Small intestine (tissue), 7 donors: ENCODE results near the gene FOXP2. TPM values are rescaled to one million over a fixed set of nuclear protein-coding genes. Genes with fewer than 3 reads are reported as not detected.

ENCODE experiments used
- DNase-seq, 2 donors: peaks; one replicate each; pipeline versions ENCODE4 v3.0.0 to v3.0.0-alpha.2; 2013
- FAIRE-seq: peaks from 2 replicates; lab custom pipeline; 2012; peaks lifted over from hg19 to GRCh38; lab: Jason Lieb, UNC
- H3K27ac ChIP-seq, 3 donors: one replicate each; pipeline ENCODE4 v1.5.1; 2013; ENCODE audit warnings: low read length in 2 of 3, mild to moderate bottlenecking in 2 of 3, control low read depth in 1 of 3, inconsistent platforms in 1 of 3, low read depth in 1 of 3, moderate library complexity in 1 of 3
- H3K27me3 ChIP-seq, 3 donors: one replicate each; pipeline ENCODE4 v1.6.1; 2013; ENCODE audit warnings: low read length in 3 of 3, inconsistent platforms in 1 of 3; ENCODE audit not compliant: control insufficient read depth in 3 of 3, insufficient read depth in 3 of 3
- H3K36me3 ChIP-seq, 3 donors: one replicate each; pipeline ENCODE4 v1.6.1; 2013; ENCODE audit warnings: low read length in 3 of 3, inconsistent platforms in 1 of 3, low read depth in 1 of 3, mild to moderate bottlenecking in 1 of 3, moderate library complexity in 1 of 3; ENCODE audit not compliant: control insufficient read depth in 3 of 3, insufficient read depth in 2 of 3
- H3K4me1 ChIP-seq, 3 donors: one replicate each; pipeline ENCODE4 v1.6.1; 2013; ENCODE audit warnings: low read length in 2 of 3, inconsistent platforms in 1 of 3, low read depth in 1 of 3, mild to moderate bottlenecking in 1 of 3, moderate library complexity in 1 of 3; ENCODE audit not compliant: control insufficient read depth in 3 of 3, insufficient read depth in 2 of 3
- H3K4me3 ChIP-seq, 3 donors: one replicate each; pipeline ENCODE4 v1.5.1; 2013; ENCODE audit warnings: low read length in 3 of 3, control low read depth in 1 of 3, inconsistent platforms in 1 of 3, low read depth in 1 of 3, mild to moderate bottlenecking in 1 of 3, moderate library complexity in 1 of 3
- H3K9me3 ChIP-seq, 2 donors: one replicate each; pipeline ENCODE4 v1.6.1; 2013; ENCODE audit warnings: low read depth in 1 of 2, low read length in 1 of 2; ENCODE audit not compliant: control insufficient read depth in 2 of 2, insufficient read depth in 1 of 2
- WGBS, 3 donors: extraction: QIAGEN DNeasy Blood & Tissue Kit; methylation state at CpG; one replicate each; pipeline ENCODE4 v1.1.7; 2013; 5-methylcytosine and 5-hydroxymethylcytosine counted together
- polyA plus RNA-seq, 4 donors: library from polyadenylated mRNA; stranded (reverse) in 3 of 4; unstranded in 1 of 4; fragments of 200-250 nt in 3 of 4; fragments of 120-200 nt in 1 of 4; gene quantifications; one replicate each; pipeline versions ENCODE4 v1.2.1 to v1.2.3, GENCODE V29; 2013
- donor health status: healthy with polysubstance abuse.
- donor health status: control.
- donor health status: control.
- donor health status: Bipolar disorder and iron deficiency.
- donor health status: healthy.

The FOXP2 gene
- polyA plus RNA-seq, 4 donors: 1.7 to 12.2 (median 3.6) TPM

DNA sequence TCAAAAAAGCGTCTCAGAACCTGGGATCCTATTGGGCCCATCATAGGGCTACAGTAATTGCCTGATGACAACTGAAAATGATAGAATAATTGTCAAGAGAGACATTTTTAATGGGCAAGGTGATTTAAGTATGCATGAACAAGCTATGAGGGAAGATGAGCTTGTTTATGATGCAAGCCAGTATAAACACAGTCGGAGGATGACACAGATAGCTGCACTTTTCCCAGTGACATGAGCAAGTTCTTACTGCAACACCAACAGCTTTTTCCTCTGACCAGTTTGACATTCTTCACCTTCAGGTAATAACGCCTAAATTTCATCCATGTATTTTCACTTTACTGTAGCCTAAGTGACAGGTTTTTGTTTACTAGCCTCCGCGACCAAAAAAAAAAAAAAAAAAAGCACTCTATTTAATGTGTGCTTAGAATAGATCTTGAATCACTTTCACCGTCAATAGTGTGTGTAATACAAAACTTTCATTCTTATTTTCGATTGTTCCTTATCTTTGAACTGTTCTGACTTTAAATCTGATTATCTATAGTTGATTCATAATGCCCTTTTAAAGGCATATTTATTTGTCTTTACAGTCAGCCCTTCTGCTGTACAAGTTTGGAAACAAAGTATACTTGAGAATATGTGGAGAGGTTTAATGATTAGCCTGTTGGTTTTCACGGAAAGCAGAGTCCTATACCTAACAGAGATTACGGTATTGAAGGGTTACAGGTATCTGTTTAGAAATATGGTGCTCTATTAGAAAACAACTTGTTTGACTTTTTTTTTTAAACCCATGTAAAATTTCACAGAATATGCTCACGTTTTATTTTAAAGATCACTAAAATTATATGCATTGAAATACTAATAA is 1.7 kb downstream of the FOXP2 start:
- WGBS, 3 donors: 11 to 44% (median 27%) methylated on average over 10 of the region's 10 CpGs
- peak overlapping the region in 1 of 3 donors; percentile 24 for H3K4me3 ChIP-seq
- no peak for FAIRE-seq
- peak; percentile 33 to 39 for DNase-seq
- no peaks in the 10 kb centered on the region for H3K36me3 ChIP-seq
- H3K27ac ChIP-seq: peak overlapping the region in 2 of 3 donors; percentile 40 to 45
- no peaks in the 10 kb centered on the region for H3K27me3 ChIP-seq
- H3K4me1 ChIP-seq: peaks cover 0 to 17% (median 0%) of the 10 kb centered on the region in 3 donors
- no peaks in the 10 kb centered on the region for H3K9me3 ChIP-seq

DNA sequence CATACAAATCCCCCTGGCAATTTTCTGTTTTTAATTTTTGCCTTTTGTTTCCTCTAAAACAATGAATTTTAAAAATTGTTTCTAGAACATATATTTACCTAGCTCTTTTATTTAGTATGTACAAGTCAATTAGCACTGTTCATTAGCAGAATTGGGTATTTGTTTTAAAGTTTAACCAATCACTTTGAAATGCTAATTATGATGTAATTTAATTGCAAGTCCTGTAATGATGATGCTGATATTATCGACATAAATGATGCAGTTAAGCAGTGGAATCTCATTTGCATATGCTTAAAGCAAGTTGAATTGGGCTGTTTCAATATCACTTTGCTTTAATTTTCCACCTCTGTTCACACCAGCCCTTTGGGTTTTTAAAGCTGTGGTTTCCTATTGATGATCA is 2.7 kb downstream of the FOXP2 start:
- 62 to 73% (median 69%) methylated on average over 1 of the region's 1 CpG for WGBS, 3 donors
- no peak for FAIRE-seq
- Histone ChIP-seq H3K4me3 (no peak overlapping the region), H3K36me3 (no peaks in the 10 kb centered on the region), H3K9me3 (no peaks in the 10 kb centered on the region), H3K27ac (no peak overlapping the region), H3K27me3 (no peaks in the 10 kb centered on the region), H3K4me1 (peaks cover 0 to 17% (median 0%) of the 10 kb centered on the region in 3 donors)
- DNase-seq: no peak

GRCh38 chr7:114418117-114418516 is 3.5 kb downstream of the FOXP2 start:
- WGBS, 3 donors: 62 to 81% (median 78%) methylated on average over 4 of the region's 4 CpGs
- Histone ChIP-seq H3K36me3 (no peaks in the 10 kb centered on the region), H3K27ac (no peak overlapping the region), H3K4me3 (no peak overlapping the region), H3K9me3 (no peaks in the 10 kb centered on the region), H3K27me3 (no peaks in the 10 kb centered on the region), H3K4me1 (peaks cover 0 to 14% (median 0%) of the 10 kb centered on the region in 3 donors)
- FAIRE-seq: no peak
- no peak for DNase-seq

DNA sequence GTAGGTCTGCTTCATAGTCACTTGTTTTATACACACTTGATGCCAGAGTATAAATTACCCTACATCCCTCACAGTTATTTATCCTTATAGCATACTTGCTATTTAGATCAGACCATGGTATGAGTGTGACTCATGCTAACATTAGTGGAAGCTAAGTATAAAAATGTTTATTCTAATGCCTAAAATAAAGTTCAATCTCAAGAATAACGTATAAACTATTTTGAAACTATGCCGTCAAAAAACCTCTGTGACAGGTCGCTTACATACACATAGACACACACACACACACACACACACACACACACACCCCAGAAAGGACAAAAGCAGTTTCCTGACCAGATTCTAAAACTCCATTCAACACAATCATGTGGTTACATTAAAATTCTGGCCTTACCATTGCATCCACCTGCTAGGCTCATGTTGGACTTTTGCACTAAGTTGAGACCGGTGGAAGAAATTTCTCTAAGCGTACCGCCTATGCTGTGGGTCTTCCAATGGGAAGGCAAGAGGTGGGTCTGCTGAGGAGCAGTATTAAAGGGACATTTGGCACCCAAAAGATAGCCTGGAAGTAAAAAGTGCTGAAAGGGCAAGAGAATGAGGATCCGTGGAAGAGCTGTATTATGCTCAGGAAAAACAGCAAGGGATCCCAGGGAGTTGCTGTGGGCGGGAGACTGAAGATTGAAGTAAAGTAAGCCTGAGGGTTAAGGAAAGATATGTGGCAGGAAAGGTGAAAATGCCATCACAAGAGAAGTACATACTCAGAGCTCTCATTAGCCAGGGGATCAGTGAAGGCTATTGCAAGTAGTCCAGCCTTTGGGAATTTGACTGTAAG is 5.0 kb downstream of the FOXP2 start:
- Histone ChIP-seq H3K27me3 (no peaks in the 10 kb centered on the region), H3K27ac (peak overlapping the region in 1 of 3 donors; percentile 8), H3K4me1 (peaks cover 0 to 8% (median 0%) of the 10 kb centered on the region in 3 donors), H3K9me3 (no peaks in the 10 kb centered on the region), H3K4me3 (no peak overlapping the region), H3K36me3 (no peaks in the 10 kb centered on the region)
- 79 to 93% (median 85%) methylated on average over 8 of the region's 8 CpGs for WGBS, 3 donors
- DNase-seq (no peak), FAIRE-seq (no peak)

DNA sequence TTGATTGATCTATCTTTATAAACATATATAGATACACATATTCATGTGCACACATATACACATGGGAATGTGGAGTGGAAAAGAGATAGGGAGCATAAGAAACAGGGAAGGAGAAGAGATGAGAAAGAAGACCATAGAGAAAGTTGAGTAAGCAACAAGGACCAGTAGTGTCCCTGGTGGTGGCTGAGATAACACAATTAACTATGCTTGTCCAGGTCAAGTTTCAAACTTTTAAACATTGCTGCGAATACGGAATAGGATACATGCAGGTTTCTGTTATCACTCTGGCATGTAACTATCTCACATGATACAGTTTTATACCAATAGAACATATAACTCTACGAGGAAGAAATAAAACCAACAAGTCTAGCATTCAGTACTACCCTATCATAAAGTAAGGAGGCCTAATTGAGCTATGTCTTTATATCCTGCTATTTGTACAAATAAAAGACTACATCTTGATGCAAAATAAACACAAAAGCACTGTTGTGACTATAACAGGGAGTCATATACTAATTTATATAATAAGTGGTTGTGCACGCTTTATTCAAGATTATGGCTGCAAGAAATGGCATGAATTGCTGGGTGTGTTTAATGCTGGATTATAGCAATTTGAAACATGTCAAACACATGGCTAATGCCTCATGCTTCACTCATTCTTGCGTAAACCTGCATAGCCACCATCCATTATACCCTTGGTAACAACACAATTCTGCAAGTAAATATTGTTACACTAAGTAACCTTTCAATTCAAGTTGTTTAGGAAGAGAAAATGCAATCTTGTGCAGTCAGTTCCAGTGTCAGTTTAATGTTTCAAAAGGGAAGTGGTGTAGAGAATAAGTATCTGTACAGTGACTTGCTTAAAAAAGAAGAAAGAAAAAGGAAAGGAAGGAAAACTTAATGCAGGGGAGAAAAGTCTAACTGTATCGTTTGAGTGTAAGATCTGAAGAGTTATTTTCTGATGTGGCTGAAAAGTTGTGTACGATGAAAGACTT is 8.2 kb downstream of the FOXP2 start:
- no peaks in the 10 kb centered on the region for H3K36me3 ChIP-seq
- no peaks in the 10 kb centered on the region for H3K27me3 ChIP-seq
- no peak overlapping the region for H3K4me3 ChIP-seq
- H3K4me1 ChIP-seq: no peaks in the 10 kb centered on the region
- FAIRE-seq: no peak
- H3K9me3 ChIP-seq: no peaks in the 10 kb centered on the region
- WGBS, 3 donors: 71 to 77% (median 75%) methylated on average over 7 of the region's 7 CpGs
- DNase-seq: peak; percentile 14 to 28
- H3K27ac ChIP-seq: no peak overlapping the region

DNA sequence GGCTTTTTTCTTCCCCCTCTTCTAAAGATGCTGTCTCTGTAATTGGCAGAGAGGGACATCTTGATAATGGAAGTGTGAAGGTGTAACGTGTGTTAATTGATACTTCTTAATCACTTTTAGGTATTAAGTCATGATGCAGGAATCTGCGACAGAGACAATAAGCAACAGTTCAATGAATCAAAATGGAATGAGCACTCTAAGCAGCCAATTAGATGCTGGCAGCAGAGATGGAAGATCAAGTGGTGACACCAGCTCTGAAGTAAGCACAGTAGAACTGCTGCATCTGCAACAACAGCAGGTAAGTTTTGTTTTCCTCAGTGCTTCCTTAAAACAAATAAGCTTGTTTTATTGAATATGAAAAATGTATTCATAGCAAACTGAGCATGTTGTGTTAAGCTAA is 11.8 kb downstream of the FOXP2 start:
- Histone ChIP-seq H3K9me3 (no peaks in the 10 kb centered on the region), H3K36me3 (no peaks in the 10 kb centered on the region), H3K27me3 (no peaks in the 10 kb centered on the region), H3K4me3 (no peak overlapping the region), H3K4me1 (no peaks in the 10 kb centered on the region), H3K27ac (no peak overlapping the region)
- DNase-seq (no peak), FAIRE-seq (no peak)
- WGBS, 3 donors: 80 to 83% (median 80%) methylated on average over 2 of the region's 2 CpGs

- Histone ChIP-seq H3K27me3 (no peaks in the 10 kb centered on the region), H3K9me3 (no peaks in the 10 kb centered on the region), H3K4me1 (no peaks in the 10 kb centered on the region), H3K4me3 (no peak overlapping the region), H3K27ac (no peak overlapping the region), H3K36me3 (no peaks in the 10 kb centered on the region)
- DNase-seq (peak in 1 of 2 donors; percentile 18), FAIRE-seq (no peak)
- WGBS, 3 donors: 59 to 67% (median 61%) methylated on average over 4 of the region's 4 CpGs
Measured at GRCh38 chr7:114426824-114427223, 12.2 kb downstream of the FOXP2 start.
